HG03097 (cell line): Measurements from ENCODE around the gene DCBLD2.

Experiments
- ATAC-seq: cut with Tn5 transposase; IDR thresholded peaks from one replicate; pipeline ENCODE4 v1.9.1; 2021; ENCODE audit not compliant: unreplicated experiment, low FRiP score

The DCBLD2 gene, protein sequence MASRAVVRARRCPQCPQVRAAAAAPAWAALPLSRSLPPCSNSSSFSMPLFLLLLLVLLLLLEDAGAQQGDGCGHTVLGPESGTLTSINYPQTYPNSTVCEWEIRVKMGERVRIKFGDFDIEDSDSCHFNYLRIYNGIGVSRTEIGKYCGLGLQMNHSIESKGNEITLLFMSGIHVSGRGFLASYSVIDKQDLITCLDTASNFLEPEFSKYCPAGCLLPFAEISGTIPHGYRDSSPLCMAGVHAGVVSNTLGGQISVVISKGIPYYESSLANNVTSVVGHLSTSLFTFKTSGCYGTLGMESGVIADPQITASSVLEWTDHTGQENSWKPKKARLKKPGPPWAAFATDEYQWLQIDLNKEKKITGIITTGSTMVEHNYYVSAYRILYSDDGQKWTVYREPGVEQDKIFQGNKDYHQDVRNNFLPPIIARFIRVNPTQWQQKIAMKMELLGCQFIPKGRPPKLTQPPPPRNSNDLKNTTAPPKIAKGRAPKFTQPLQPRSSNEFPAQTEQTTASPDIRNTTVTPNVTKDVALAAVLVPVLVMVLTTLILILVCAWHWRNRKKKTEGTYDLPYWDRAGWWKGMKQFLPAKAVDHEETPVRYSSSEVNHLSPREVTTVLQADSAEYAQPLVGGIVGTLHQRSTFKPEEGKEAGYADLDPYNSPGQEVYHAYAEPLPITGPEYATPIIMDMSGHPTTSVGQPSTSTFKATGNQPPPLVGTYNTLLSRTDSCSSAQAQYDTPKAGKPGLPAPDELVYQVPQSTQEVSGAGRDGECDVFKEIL

GRCh38 chr3:98901392-98902350 lies at the start of gene DCBLD2:
DCBLD2 (minus strand) TSS chr3:98901695; CDS start chr3:98901326, 369 bp downstream.
- ATAC-seq, result peak; percentile 100

- no peak for ATAC-seq
Observed at GRCh38 chr3:98945666-98946065, 44.2 kb upstream of the DCBLD2 start.

GRCh38 chr3:98945101-98945524 lies 43.6 kb upstream of the DCBLD2 start:
- ATAC-seq, result no peak

DNA sequence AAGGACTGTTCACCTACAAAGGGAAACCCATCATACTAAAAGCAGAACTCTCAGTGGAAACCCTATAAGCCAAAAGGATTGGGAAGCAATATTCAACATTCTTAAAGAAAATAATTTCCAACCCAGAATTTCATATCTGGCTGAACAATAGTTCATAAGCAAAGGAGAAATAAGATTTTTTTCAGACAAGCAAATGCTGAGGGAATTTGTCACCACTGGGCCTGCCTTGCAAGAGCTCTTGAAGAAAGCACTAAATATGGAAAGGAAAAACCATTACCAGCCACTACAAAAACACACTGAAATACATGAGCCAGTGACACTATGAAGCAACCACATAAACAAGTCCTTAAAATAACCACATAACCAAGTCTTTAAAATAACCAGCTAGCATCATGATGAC lies 28.9 kb upstream of the DCBLD2 start:
- ATAC-seq, result no peak

DNA sequence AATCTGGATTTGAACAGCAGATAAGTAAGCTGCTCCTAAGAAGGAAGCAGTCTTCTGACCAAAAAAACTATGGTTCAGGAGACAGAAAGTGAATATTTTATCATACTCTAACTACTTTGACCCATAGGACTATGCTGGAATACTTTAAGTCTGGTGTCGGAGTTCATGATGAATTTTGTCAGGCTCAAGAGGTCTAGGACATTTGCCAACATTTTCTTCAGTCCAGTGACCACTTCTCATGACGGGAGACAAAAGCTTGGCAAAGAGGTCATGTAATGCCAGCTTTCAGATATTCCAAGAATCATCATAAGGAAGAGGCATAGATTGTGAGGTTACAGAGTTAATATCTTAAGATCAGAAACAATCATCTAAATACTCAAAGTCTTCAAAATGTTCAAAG lies 20.5 kb upstream of the DCBLD2 start:
- ATAC-seq, result no peak

DNA sequence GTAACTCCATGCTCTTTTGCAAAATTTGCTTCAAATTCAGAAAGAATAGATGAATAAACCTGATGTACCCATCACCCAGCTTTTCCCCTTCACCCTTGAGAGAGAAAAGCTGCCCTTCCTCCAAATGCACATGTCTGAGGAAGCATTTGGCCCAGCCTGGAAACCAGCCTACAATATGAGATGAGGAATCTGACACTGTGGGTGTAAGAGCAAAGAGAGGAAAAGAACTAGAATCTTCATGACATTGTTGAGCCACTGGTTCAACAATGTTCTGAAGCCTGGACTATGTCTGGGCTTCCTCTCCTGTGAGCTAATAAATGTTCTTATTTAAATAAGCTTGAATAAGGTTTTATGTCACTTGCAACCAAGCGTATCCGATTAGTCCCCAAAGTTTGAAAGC lies 18.7 kb upstream of the DCBLD2 start:
- no peak for ATAC-seq

DNA sequence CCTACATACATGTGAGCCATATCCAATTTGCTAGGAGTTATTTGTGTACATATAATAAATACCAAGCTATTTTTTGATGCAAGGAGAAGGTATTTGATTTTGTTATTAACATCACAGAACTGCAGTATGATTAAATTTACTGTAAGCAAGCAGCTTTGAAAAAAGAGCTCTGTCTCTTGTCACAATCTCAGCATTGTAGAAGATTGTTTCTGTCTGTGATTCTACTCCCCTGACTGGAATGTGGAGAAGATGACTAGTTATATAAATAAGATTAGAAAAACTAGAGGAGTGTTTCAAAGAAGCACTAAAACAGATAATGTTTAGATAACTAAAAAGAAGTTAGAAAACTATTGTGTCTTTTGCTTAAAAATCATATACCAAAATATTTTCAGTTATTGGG lies 17.1 kb upstream of the DCBLD2 start:
- no peak for ATAC-seq

- ATAC-seq, result no peak
Observed at GRCh38 chr3:98917608-98918007, 16.1 kb upstream of the DCBLD2 start.

DNA sequence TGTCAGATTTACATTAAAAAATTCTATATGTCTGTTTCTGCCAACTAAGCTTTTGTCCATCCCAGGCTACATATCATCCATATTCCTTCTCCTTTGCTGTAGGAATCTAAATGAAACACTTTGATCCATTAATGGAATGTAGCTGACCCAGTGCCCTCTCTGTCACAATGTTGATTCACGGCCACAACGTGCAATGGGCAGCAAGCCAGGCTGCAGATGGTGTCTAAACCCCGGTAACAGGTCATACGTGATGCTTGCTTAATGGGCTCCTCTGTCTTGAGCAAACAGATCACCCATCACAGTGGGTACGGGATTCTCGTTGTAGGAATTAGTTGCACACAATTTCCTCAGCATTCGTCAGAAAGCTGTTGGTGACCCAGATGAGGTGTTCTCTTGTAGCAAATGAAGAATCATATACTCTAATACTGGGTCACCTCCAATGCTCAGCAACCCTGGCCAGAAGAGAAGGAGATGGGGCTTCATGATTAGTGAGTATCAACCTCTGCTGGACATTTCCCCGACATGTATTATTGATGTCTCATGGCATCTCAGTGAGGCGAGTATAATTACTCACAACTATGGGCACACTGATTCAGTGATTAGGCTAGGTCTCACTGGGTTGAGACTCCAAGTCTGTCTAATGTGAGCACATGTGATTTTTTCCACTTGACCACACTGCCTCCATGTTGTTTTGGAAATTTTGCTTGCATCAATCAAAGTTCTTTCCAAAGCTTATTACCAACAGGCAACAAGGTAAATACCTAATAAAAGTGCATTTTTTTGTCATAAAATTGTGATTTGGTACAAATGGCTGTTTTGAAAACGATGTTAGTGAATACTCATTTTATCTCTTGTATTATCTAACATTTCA lies 12.9 kb upstream of the DCBLD2 start:
- no peak for ATAC-seq

DNA sequence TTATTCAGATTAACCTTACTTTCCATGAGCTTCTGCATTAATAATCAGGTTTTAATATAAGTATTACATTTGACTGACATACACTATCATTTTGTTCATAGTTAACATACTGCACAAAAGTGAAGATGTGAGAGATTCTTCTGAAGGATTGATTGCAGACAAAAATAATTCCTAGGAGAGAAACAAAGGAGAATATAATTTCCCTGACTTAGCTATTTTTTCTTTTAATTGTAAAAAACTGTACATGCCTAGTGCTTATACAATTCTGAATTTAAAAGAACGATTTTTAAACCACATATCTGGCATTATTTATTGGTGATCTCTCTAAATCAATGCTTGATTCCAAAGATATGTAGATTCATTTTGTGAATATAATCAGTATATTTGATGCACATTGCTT lies 11.0 kb upstream of the DCBLD2 start:
- no peak for ATAC-seq

- ATAC-seq, result no peak
Observed at GRCh38 chr3:98906230-98906629, 4.7 kb upstream of the DCBLD2 start.

- no peak for ATAC-seq
Observed at GRCh38 chr3:98903705-98904481, 2.4 kb upstream of the DCBLD2 start.

GRCh38 chr3:98903099-98903498 lies 1.6 kb upstream of the DCBLD2 start:
- ATAC-seq, result no peak

- ATAC-seq, result no peak
Observed at GRCh38 chr3:98902351-98902740, 851 bp upstream of the DCBLD2 start.

- peak; percentile 18 for ATAC-seq
Observed at GRCh38 chr3:98901119-98901391, 440 bp downstream of the DCBLD2 start.

GRCh38 chr3:98900265-98901118 lies 1.0 kb downstream of the DCBLD2 start:
- ATAC-seq, result no peak

DNA sequence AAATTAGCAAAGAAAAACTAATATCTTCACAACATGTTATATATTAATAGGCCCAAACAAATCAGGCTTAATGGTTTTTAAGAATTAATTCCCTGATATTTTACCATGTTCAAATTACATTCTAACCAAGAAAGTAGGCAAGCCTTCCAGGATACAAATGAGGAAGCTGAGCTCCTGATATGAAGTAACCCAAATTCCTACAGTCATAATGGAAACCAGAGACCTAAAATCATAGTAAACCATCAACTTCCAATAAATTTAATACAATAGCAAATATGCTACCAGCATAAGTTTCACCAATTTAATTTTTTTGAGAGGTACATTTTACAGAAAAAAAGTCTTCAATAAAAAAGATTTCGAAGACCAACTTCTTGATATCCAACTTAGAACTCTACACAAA lies 3.8 kb downstream of the DCBLD2 start:
- ATAC-seq, result no peak

DNA sequence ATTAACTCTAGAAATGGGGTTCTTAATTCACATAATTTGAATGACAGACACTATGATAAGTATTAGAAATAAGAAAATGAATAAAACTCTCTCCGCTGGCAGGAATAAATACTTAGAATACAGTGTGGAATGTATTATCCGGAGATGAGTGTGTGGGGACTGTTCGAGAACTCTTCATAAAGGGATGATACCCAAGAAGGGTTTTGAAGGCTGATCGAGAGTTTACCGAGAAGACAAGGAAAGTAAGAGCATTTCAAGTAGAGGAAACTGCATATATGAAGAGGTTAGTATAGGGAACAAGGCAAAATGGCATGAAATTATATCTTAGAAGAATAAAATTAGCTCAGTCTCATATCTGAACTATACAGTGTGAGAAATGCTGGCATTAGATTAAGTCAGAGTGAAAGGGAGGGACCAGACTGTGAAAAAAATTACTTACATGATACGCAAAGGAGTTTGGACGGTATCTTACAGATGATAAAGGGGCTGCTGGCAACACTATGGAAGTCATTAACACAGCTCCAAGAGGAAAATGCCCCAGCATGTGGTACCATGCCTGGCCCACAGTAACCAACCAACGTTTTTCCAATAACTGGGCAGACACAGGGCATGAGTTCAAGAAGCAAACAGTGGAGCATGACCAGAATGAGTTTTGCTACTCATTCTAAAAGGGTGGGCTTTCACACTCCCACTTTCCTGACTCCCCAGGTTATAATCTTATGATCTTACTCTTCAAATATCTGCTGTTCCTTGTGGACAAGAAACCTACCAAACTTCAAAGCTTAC lies 6.5 kb downstream of the DCBLD2 start:
- ATAC-seq, result no peak
